ENCODE data around the gene ARMC9. TPM values are rescaled to one million over a fixed set of nuclear protein-coding genes. Genes with fewer than 3 reads are reported as not detected.

Gene ARMC9
- total RNA-seq, 1 experiment from 2014 or later, result 16.4 TPM

- TF ChIP-seq EGR1 (IDR thresholded peaks at IDR 0.05; ENCODE audit: low read depth) (no peak), EZH2phosphoT487 (IDR thresholded peaks at IDR 0.05; ENCODE audit: borderline replicate concordance) (no peak), ELF1 (IDR thresholded peaks at IDR 0.05; ENCODE audit: borderline replicate concordance, low read depth) (no peak), CBX3 (IDR thresholded peaks at IDR 0.05; ENCODE audit: low read depth) (no peak)
Measured at GRCh38 chr2:231369580-231370428, 171.4 kb downstream of the ARMC9 start (continued).

GRCh38 chr2:231370429-231370748, 172.0 kb downstream of the ARMC9 start:
- H3K27ac ChIP-seq (ENCODE audit: low read depth, low read length), result no peak overlapping the region
- no peaks in the 10 kb centered on the region for H3K79me2 ChIP-seq (ENCODE audit: insufficient read depth, low read length)
- no peak overlapping the region for H3K4me2 ChIP-seq (ENCODE audit: low read length)
- POLR2A ChIA-PET, result no interaction called here
- intact Hi-C loops (cut with micrococcal nuclease), result no loop called here
- H4K20me1 ChIP-seq (ENCODE audit: insufficient read depth), result no peaks in the 10 kb centered on the region
- no peak overlapping the region for H2AFZ ChIP-seq (ENCODE audit: low read depth, low read length, poor library complexity, severe bottlenecking)
- TF ChIP-seq TCF7L2 (IDR thresholded peaks at IDR 0.05; ENCODE audit: borderline replicate concordance, extremely low read depth, insufficient read depth, insufficient read length), result no peak
- no peak for TF ChIP-seq ZNF274 (IDR thresholded peaks at IDR 0.05; ENCODE audit: low read depth, low read length)
- RAD21 ChIA-PET (ENCODE audit: low non-redundant PET in 1 of 2, low total read pairs in 2 of 2, uncharacterized antibody in 2 of 2, unreplicated experiment in 2 of 2), result no interaction called here
- no peaks in the 10 kb centered on the region for H3K9me3 ChIP-seq (ENCODE audit: control insufficient read depth in 1 of 2, insufficient read depth in 1 of 2, low read depth in 1 of 2, low read length in 2 of 2)
- BruUV-seq (replicated peaks), result no TSS peak
- H3K9me2 ChIP-seq (ENCODE audit: insufficient read depth), result no peaks in the 10 kb centered on the region
- H3K36me3 ChIP-seq (ENCODE audit: control insufficient read depth in 1 of 2, insufficient read depth in 2 of 2, low read length in 2 of 2), result no peaks in the 10 kb centered on the region
- H3K9ac ChIP-seq (ENCODE audit: low read length), result no peak overlapping the region
- CTCF ChIA-PET, result no interaction called here
- no peak overlapping the region for H3K4me3 ChIP-seq (replicated peaks in 1 of 2; ENCODE audit: low read depth in 1 of 2, low read length in 2 of 2)
- peaks cover 1 to 10% of the 10 kb centered on the region in 2 experiments; a peak in 3 of 4 replicates for H3K4me1 ChIP-seq (ENCODE audit: control insufficient read depth in 1 of 2, insufficient read depth in 2 of 2, low read length in 2 of 2)
- no peaks in the 10 kb centered on the region for H3K27me3 ChIP-seq (ENCODE audit: insufficient read depth, low read length)
- DNase-seq (ENCODE audit: low read depth, low spot score) (no peak), ATAC-seq (no peak)

- intact Hi-C loops (cut with micrococcal nuclease), result no loop called here
- TF ChIP-seq RAD21 (IDR thresholded peaks at IDR 0.05; ENCODE audit: low read depth), result no peak
- no peak for TF ChIP-seq TCF7L2 (IDR thresholded peaks at IDR 0.05; ENCODE audit: borderline replicate concordance, extremely low read depth, insufficient read depth, insufficient read length)
- no peak for TF ChIP-seq JUND (IDR thresholded peaks at IDR 0.05)
- no peak for TF ChIP-seq REST (IDR thresholded peaks at IDR 0.05; ENCODE audit: low read depth)
- no peak for TF ChIP-seq ZNF274 (IDR thresholded peaks at IDR 0.05; ENCODE audit: low read depth, low read length)
- TF ChIP-seq YY1 (IDR thresholded peaks at IDR 0.05; ENCODE audit: extremely low read depth, insufficient replicate concordance, low read depth, low read length), result no peak
- ATAC-seq (no peak), DNase-seq (ENCODE audit: low read depth, low spot score) (no peak)
- H2AFZ ChIP-seq (ENCODE audit: low read depth, low read length, poor library complexity, severe bottlenecking), result no peak overlapping the region
- RAD21 ChIA-PET (ENCODE audit: low non-redundant PET in 1 of 2, low total read pairs in 2 of 2, uncharacterized antibody in 2 of 2, unreplicated experiment in 2 of 2), result no interaction called here
- H3K4me2 ChIP-seq (ENCODE audit: low read length), result no peak overlapping the region
- no peaks in the 10 kb centered on the region for H3K36me3 ChIP-seq (ENCODE audit: control insufficient read depth in 1 of 2, insufficient read depth in 2 of 2, low read length in 2 of 2)
- H3K27me3 ChIP-seq (ENCODE audit: insufficient read depth, low read length), result no peaks in the 10 kb centered on the region
- H4K20me1 ChIP-seq (ENCODE audit: insufficient read depth), result no peaks in the 10 kb centered on the region
- no peaks in the 10 kb centered on the region for H3K9me2 ChIP-seq (ENCODE audit: insufficient read depth)
- H3K9ac ChIP-seq (ENCODE audit: low read length), result no peak overlapping the region
- no peak overlapping the region for H3K27ac ChIP-seq (ENCODE audit: low read depth, low read length)
- BruUV-seq (replicated peaks), result no TSS peak
- peaks cover 0 to 5% of the 10 kb centered on the region in 2 experiments; a peak in 1 of 4 replicates for H3K4me1 ChIP-seq (ENCODE audit: control insufficient read depth in 1 of 2, insufficient read depth in 2 of 2, low read length in 2 of 2)
- CTCF ChIA-PET, result no interaction called here
- H3K9me3 ChIP-seq (ENCODE audit: control insufficient read depth in 1 of 2, insufficient read depth in 1 of 2, low read depth in 1 of 2, low read length in 2 of 2), result no peaks in the 10 kb centered on the region
- H3K79me2 ChIP-seq (ENCODE audit: insufficient read depth, low read length), result no peaks in the 10 kb centered on the region
- H3K4me3 ChIP-seq (replicated peaks in 1 of 2; ENCODE audit: low read depth in 1 of 2, low read length in 2 of 2), result no peak overlapping the region
- POLR2A ChIA-PET, result no interaction called here
Measured at GRCh38 chr2:231370749-231371429, 172.5 kb downstream of the ARMC9 start.
